Fibroblast of the conjunctiva (primary cell): ENCODE results near the gene NVL.

Source experiments
- DNase-seq: peaks from one replicate; pipeline ENCODE4 v3.0.0-alpha.2; 2010; ENCODE audit warnings: low read depth

The NVL gene

DNA sequence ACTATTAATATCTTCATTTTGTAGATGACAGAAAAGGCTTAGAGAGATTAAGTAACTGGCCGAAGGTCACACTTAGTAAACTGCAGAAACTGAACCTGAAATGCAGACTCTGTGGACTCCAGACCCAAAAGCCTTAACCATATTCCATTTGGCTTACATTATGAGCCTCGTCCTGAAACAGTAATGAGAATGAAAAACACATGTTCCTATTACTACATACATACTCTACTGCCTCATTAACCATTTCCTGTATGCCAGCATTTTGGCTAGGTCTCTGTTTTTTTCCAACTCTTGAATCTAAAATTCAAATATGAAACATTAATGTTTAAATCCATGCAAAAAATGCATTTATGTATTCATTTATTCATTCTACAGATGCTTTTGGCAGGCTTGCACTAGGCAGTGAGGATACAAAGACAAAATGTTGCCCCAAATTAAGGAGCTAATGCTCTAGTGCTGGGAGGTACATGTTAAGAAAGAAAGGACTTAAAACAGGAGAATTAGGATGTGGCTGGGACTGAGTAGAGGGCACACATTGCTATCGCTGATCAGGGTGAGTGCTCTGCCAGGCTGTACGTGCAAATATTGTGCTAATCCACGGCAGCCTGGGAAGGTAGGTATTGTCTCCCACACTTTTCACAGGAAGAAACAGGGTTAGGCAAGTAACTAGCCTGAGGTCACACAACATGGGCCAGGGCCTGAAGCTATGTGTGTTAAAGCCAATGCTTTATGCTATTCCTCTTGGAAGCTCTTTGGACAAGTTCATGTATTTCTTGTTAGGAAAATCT is 133.0 kb downstream of the NVL start:
- peak; percentile 50 for DNase-seq

DNA sequence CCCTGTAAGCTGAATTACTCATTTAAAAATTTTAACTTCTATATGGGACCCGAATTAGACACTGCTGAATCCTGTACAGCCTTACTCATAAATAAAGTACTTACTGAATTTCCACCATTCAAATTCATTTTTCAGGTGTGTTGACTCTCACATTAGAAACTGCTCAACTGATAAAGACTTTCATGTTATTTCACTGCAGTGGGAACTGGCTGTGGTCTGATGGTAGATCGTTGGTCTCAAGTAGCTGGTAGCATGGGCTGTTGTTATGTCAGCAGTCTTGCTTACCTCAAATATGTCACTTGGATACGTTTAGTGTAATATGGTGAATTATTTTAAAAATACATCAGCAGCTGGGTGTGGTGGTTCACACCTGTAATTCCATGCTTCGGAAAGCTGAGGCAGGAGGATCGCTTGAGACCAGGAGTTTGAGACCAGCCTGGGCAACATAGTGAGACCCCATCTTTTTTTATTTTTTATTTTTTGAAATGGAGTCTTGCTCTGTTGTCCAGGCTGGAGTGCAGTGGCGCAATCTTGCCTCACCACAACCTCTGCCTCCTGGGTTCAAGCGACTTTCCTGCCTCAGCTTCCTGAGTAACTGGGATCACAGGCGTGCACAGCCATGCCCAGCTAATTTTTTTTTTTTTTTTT is 136.5 kb downstream of the NVL start:
- DNase-seq = no peak

DNA sequence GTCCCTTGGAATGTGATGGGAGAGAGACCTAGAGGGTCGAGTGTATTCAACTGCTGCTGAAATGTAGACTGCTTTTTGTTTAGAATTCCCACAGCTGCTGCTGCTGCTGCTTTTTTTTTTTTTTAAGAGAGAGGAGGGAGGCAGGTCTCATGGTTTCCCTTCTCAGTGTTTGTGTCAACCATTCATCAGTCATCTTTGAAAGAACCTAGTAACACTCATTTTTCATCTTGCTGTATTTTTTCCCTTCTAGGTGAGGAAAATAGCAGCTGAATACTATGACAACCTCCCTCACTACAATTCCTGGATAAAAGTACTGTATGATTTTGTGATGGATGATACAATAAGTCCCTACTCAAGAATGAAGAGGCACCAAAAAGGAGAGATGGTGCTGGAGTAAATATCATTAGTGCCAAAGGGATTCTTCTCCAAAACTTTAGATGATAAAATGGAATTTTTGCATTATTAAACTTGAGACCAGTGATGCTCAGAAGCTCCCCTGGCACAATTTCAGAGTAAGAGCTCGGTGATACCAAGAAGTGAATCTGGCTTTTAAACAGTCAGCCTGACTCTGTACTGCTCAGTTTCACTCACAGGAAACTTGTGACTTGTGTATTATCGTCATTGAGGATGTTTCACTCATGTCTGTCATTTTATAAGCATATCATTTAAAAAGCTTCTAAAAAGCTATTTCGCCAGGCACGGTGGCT is 137.7 kb downstream of the NVL start:
- DNase-seq = no peak

DNA sequence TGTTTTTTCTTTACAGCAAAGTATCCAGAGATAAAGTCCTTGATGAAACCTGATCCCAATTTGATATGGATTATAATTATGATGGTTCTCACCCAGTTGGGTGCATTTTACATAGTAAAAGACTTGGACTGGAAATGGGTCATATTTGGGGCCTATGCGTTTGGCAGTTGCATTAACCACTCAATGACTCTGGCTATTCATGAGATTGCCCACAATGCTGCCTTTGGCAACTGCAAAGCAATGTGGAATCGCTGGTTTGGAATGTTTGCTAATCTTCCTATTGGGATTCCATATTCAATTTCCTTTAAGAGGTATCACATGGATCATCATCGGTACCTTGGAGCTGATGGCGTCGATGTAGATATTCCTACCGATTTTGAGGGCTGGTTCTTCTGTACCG is 140.4 kb downstream of the NVL start:
- DNase-seq = no peak

DNA sequence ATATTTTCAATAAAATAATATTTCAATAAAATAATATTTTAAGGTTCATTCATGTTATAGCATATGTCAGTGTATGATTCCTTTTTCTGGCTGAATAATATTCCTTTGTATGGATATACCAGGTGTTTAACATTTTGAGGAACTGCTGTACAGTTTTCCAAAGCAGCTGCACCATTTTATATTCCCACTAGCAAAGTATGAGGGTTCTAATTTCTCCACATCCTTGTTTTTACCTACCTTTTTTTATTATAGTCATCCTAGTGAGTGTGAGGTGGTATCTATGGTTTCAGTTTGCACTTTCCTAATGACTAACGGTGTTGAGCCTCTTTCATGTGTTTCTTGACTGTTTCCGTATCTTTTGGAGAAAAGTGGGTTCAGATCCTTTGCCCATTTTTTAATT is 141.7 kb downstream of the NVL start:
- no peak for DNase-seq

DNA sequence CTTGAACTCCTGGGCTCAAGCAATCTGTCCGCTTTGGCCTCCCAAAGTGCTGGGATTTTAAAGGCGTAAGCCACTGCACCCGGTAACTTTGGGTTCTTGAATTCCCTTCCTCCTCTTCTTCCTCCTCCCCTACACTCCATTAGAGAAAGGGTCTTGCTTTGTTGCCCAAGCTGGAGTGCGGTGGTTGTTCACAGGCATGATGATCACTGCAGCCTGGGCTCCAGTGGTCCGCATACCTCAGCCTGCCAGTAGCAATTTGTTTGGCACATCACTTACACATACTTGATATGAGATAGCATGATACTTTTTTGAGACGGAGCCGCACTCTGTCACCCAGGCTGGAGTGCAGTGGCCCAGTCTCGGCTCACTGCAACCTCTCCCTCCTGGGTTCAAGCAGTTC is 144.8 kb downstream of the NVL start:
- no peak for DNase-seq

DNA sequence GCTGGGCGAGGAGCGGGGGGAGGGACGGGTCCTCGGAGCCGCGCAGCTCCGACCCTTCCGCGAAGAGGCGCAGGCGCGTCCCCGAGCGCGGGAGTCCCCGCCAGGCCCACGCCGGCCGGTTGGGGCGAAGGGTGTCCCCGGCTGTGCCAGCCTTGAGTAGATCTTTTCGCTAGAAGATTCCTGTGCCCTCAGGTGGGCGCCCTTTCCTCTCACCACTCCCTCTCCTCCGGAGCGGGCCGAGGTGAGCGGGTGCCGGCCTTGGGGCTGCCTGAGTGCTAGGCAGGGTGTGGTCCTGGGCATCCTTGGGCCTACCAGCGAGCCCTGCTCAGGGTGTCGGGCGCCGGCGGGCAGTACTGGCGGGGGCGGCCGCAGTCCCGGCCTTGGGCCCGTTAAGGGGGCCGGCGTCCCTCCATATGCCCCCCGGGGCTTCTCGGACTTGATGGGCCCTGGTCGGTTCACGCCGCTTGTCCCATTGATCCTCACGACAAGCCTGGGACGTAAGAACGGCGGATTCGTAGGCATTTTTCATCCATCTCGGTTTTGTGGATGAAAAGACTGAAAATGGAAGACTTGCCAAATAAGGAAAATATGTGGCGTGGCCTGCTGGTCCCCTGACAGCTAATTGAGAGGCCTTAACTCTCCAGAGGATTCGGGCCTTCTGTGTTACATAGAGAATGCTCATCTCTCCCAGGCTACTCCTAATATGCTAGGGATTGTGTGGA is 146.2 kb downstream of the NVL start:
- DNase-seq = no peak

DNA sequence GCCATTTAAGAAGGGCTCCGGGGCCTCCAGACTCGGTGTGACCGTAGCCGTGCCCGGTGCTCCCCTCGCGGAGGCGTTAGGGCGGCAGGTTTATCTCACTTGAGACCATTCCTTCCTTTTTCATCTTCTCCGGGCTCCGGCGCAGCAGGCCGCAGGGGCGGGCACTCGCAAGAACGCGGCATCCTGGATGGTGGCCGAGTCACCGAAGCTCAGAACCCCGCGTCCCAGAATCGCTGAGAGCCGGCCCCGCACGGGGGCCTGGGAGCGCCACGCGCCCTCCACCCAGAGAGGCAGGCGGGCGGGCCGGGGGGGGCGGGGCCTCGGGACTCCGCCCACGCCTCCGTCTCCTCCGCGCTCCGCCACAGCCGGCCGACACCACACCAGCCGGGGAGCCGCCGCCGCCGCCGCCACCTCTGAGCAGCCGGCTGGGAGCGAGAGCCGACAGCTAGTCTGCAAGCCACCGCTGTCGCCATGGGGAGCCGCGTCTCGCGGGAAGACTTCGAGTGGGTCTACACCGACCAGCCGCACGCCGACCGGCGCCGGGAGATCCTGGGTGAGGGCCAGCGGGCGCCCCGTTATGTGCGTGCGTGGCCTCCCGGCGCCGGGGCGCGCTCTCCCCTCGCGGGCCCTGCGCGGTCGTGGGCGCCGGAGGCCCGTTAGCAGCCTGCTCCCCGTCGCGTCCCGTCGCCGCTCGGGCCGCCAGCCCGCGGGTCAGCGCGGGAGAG is 146.9 kb downstream of the NVL start, which contains the start of gene DEGS1:
TSS of gene DEGS1 (plus strand) at position 375 of the 725 bp plus-strand sequence. CDS start at position 472, 97 bp downstream.
- DNase-seq = no peak

DNA sequence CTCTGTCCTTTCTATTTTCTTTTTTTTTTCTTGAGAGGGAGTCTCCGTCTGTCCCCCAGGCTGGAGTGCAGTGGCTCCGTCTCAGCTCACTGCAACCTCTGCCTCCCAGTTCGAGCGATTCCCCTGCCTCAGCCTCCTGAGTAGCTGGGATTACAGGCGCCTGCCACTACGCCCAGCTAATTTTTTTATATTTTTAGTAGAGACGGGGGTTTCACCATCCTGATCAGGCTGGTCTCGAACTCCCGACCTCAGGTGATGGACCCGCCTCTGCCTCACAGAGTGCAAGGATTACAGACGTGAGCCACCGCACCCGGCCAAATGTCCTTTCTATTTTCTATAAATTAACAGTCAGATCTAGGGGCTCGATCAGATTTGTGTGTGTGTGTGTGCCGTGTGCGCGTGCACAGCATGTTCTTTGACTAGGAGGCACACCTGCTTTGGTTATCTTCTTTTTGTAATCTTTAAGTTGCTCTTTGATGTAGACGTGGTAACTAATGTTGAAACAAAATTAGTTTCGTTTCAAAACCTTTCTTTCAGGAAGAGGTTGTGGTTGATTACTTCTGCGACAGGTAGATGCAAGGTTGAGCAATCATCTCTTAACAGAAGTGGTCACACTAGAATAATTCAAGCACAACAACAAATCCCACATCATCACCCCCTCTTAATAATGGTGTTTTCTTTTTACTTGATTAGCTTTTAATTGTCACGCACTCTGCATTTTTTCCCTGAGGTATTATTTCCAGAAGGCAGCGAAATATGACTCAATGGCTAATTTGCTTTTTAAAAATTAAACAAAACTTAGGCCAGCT is 147.7 kb downstream of the NVL start:
- DNase-seq = no peak

DNA sequence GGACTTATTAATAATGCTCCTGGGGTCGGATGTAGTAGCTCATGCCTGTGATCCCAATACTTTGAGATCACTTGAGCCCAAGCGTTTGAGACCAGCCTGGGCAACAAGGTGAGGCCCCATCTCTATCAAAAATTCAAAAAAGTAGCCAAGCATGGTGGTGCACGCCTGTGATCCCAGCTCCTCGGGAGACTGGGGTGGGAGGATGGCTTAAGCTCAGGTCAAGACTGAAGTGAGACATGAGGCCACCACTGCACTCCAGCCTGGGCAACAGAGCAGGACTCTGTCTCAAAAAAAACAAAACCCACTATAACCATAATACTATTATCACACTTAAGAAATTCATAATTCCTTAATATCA is 148.5 kb downstream of the NVL start:
- no peak for DNase-seq

DNA sequence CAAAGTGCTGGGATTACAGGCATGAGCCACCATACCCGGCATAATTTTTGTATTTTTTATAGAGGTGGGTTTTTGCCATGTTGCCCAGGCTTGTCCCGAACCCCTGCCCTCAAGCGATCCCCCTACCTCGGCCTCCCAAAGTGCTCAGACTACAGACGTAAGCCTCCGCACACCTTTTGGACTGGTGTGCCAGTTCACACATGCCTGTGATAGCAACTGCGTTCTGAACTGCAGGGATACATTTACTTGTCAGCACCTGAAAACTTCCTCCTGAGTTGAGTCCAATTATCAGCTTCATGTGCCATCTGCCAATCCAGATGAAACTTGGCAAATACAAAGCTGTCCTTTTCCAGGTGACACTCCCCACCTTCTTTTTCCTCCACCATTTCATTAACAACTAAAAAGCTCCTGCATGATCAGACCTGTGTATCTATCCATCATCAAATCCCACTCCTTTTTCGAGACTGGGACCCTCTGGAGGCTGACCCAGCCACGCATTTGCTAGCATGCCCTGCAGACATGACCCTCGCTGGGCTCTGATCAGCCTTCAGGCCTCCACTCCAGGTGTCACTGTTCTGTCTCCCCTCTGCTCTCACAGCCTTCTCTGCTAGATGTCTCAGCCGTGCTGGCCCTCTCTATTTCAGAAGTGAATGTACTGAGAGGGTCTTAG is 149.1 kb downstream of the NVL start:
- no peak for DNase-seq

DNA sequence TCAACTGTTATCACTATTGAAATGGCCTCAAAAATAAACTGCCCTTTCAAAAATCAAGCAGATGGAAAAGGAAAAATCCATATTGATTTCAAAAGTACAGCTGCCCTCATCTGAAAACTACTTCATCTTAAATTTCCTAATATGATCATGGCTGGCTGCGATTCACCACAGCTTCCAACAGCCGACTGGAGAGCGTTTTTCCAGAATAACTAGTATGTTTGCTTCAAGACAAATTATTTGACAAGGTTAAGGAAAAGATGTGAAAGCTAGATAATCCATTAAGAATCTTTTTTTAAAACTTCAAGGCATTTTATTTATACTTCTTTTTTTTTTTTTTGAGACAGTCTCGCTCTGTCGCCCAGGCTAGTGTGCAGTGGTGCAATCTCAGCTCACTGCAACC is 151.1 kb downstream of the NVL start:
- DNase-seq = no peak

DNA sequence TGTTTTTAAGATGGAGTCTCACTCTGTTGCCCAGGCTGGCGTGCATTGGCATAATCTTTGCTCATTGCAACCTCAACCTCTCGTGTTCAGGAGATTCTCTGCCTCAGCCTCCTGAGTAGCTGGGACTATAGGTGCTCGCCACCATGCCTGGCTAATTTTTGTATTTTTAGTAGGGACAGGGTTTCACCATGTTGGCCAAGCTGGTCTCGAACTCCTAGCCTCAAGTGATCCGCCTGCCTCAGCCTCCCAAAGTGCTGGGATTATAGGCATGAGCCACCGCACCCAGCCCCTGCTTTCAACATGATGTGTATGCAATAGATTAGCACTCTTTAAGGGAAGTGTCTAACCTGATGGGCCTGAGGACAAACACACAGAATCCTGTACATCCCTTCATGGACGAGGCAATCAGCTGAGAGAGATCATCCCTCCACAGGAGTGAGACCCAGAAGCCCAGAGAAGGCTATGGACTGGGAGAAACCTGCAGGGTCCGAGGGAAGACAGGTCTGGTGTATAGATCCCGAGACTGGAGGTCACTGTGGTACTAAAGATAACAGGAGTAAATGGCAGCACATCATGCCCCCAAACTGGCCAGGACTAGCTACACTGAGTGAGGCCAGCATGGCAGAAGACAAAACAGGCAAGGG is 152.5 kb downstream of the NVL start:
- no peak for DNase-seq
